ENCODE data around the gene PPIG.

- TF ChIP-seq ELF4 (IDR thresholded peaks at IDR 0.05) (no peak), CTBP1 (IDR thresholded peaks at IDR 0.05; ENCODE audit: borderline replicate concordance) (no peak), FOXA1 (IDR thresholded peaks at IDR 0.05) (no peak), PKNOX1 (IDR thresholded peaks at IDR 0.05) (no peak), HDGF (IDR thresholded peaks at IDR 0.05; ENCODE audit: borderline replicate concordance) (no peak), LEF1 (IDR thresholded peaks at IDR 0.05; ENCODE audit: borderline replicate concordance) (no peak), BHLHE40 (IDR thresholded peaks at IDR 0.05; ENCODE audit: borderline replicate concordance) (no peak), TARDBP (IDR thresholded peaks at IDR 0.05) (no peak), FOXM1 (IDR thresholded peaks at IDR 0.05; ENCODE audit: borderline replicate concordance) (no peak), SP1 (IDR thresholded peaks at IDR 0.05) (no peak), FOXK2 (IDR thresholded peaks at IDR 0.05) (no peak), ZNF384 (IDR thresholded peaks at IDR 0.05) (no peak), NFRKB (IDR thresholded peaks at IDR 0.05) (no peak)
Measured at GRCh38 chr2:169672406-169672805, 88.3 kb downstream of the PPIG start.
